Trophoblast cell (in vitro differentiated cells and primary cell): ENCODE measurements around the gene ADTRP.
A peak's percentile ranks its signal among the peaks of the same experiment; 100 is the strongest.

ENCODE experiments used
- DNase-seq, 2 donors: peaks; one replicate each; pipeline ENCODE4 v3.0.0-alpha.2; 2016
- H2AFZ ChIP-seq: 2 replicates; pipeline ENCODE4 v1.6.1; 2013; ENCODE audit warnings: low read length, moderate library complexity, mild to moderate bottlenecking; ENCODE audit not compliant: insufficient read depth, poor library complexity
- H2AK5ac ChIP-seq: 2 replicates; pipeline ENCODE4 v1.6.1; 2013; ENCODE audit warnings: mild to moderate bottlenecking, low read length
- H2BK120ac ChIP-seq: 2 replicates; pipeline ENCODE4 v1.6.1; 2013; ENCODE audit warnings: low read length, mild to moderate bottlenecking, moderate library complexity; ENCODE audit not compliant: insufficient read depth, poor library complexity
- H2BK12ac ChIP-seq: 2 replicates; pipeline ENCODE4 v1.6.1; 2013; ENCODE audit warnings: mild to moderate bottlenecking, low read length, moderate library complexity
- H2BK5ac ChIP-seq: 2 replicates; pipeline ENCODE4 v1.6.1; 2013; ENCODE audit warnings: low read length, low read depth, moderate library complexity, mild to moderate bottlenecking; ENCODE audit not compliant: poor library complexity
- H3K14ac ChIP-seq: 2 replicates; pipeline ENCODE4 v1.6.1; 2013; ENCODE audit warnings: mild to moderate bottlenecking, low read length
- H3K18ac ChIP-seq: 2 replicates; pipeline ENCODE4 v1.6.1; 2013; ENCODE audit warnings: mild to moderate bottlenecking, low read length
- H3K23ac ChIP-seq: 2 replicates; pipeline ENCODE4 v1.6.1; 2013; ENCODE audit warnings: low read length
- H3K27ac ChIP-seq: 2 replicates; pipeline ENCODE4 v1.5.1; 2013; ENCODE audit warnings: low read depth, mild to moderate bottlenecking, inconsistent platforms, low read length, moderate library complexity
- H3K27me3 ChIP-seq: 2 replicates; pipeline ENCODE4 v1.6.1; 2013; ENCODE audit warnings: inconsistent platforms, mild to moderate bottlenecking, low read length, moderate library complexity; ENCODE audit not compliant: insufficient read depth
- H3K36me3 ChIP-seq, 2 experiments: 1 replicate in 1 of 2; 2 replicates in 1 of 2; pipeline ENCODE4 v1.6.1; 2013; ENCODE audit warnings: low read length in 2 of 2, mild to moderate bottlenecking in 2 of 2, moderate library complexity in 1 of 2; ENCODE audit not compliant: insufficient read depth in 2 of 2, control insufficient read depth in 1 of 2
- H3K4ac ChIP-seq: 2 replicates; pipeline ENCODE4 v1.6.1; 2013; ENCODE audit warnings: low read depth, mild to moderate bottlenecking, low read length, moderate library complexity
- H3K4me1 ChIP-seq, 2 experiments: 1 replicate in 1 of 2; 2 replicates in 1 of 2; pipeline ENCODE4 v1.6.1; 2013; ENCODE audit warnings: low read length in 2 of 2, mild to moderate bottlenecking in 2 of 2, moderate library complexity in 1 of 2; ENCODE audit not compliant: insufficient read depth in 2 of 2, control insufficient read depth in 1 of 2
- H3K4me2 ChIP-seq: 2 replicates; pipeline ENCODE4 v1.6.1; 2013; ENCODE audit warnings: inconsistent platforms, mild to moderate bottlenecking, low read length, moderate library complexity
- H3K4me3 ChIP-seq: 2 replicates; pipeline ENCODE4 v1.5.1; 2013; ENCODE audit warnings: mild to moderate bottlenecking, low read depth, low read length, inconsistent platforms
- H3K79me1 ChIP-seq: one replicate; pipeline ENCODE4 v1.6.1; 2013; ENCODE audit warnings: low read length
- H3K79me2 ChIP-seq: 2 replicates; pipeline ENCODE4 v1.6.1; 2013; ENCODE audit warnings: low read length, mild to moderate bottlenecking; ENCODE audit not compliant: control insufficient read depth, insufficient read depth, poor library complexity
- H3K9ac ChIP-seq: 2 replicates; pipeline ENCODE4 v1.6.1; 2013; ENCODE audit warnings: mild to moderate bottlenecking, low read length
- H3K9me3 ChIP-seq: 2 replicates; pipeline ENCODE4 v1.6.1; 2013; ENCODE audit warnings: low read depth, mild to moderate bottlenecking, control low read depth, inconsistent platforms, low read length; ENCODE audit not compliant: insufficient read depth
- H4K12ac ChIP-seq: 2 replicates; pipeline ENCODE4 v1.6.1; 2013; ENCODE audit warnings: low read depth, mild to moderate bottlenecking, low read length, moderate library complexity
- H4K8ac ChIP-seq: 2 replicates; pipeline ENCODE4 v1.6.1; 2013; ENCODE audit warnings: low read depth, mild to moderate bottlenecking, low read length, moderate library complexity
- H4K91ac ChIP-seq: one replicate; pipeline ENCODE4 v1.6.1; 2013; ENCODE audit warnings: low read depth, mild to moderate bottlenecking, low read length, moderate library complexity
- WGBS: extraction: QIAGEN DNeasy Blood & Tissue Kit; methylation state at CpG from one replicate; pipeline ENCODE4 v1.1.7; 2013; ENCODE audit warnings: missing lambda C conversion rate; ENCODE audit not compliant: insufficient read length, insufficient coverage; ENCODE audit errors: extremely low coverage; 5-methylcytosine and 5-hydroxymethylcytosine counted together

Gene ADTRP

GRCh38 chr6:11669696-11670095 lies 108.9 kb downstream of the ADTRP start:
- H4K8ac ChIP-seq = no peak overlapping the region
- no peak overlapping the region for H3K9ac ChIP-seq
- H3K36me3 ChIP-seq = peaks cover 0 to 2% of the 10 kb centered on the region in 2 experiments
- no peaks in the 10 kb centered on the region for H3K27me3 ChIP-seq
- H3K4ac ChIP-seq = no peak overlapping the region
- H2BK5ac ChIP-seq = no peak overlapping the region
- no peaks in the 10 kb centered on the region for H3K79me1 ChIP-seq
- no peak overlapping the region for H2AK5ac ChIP-seq
- H3K18ac ChIP-seq = no peak overlapping the region
- H3K4me2 ChIP-seq = no peak overlapping the region
- H3K4me3 ChIP-seq = no peak overlapping the region
- no peak for DNase-seq
- H3K79me2 ChIP-seq = no peaks in the 10 kb centered on the region
- no peak overlapping the region for H2AFZ ChIP-seq
- no peak overlapping the region for H3K14ac ChIP-seq
- no peak overlapping the region for H4K12ac ChIP-seq
- peaks cover 3% of the 10 kb centered on the region for H3K9me3 ChIP-seq
- H3K27ac ChIP-seq = no peak overlapping the region
- no peaks in the 10 kb centered on the region for H3K4me1 ChIP-seq
- peak overlapping the region; percentile 64 for H2BK12ac ChIP-seq
- H3K23ac ChIP-seq = no peak overlapping the region
- WGBS = no CpG with 5 or more reads among the region's 4 CpGs
- H2BK120ac ChIP-seq = peak overlapping the region; percentile 33
- no peak overlapping the region for H4K91ac ChIP-seq

GRCh38 chr6:11668455-11668854 lies 110.1 kb downstream of the ADTRP start:
- Histone ChIP-seq H2BK120ac (no peak overlapping the region), H3K23ac (no peak overlapping the region), H2AK5ac (no peak overlapping the region), H3K9ac (no peak overlapping the region), H3K14ac (no peak overlapping the region), H4K12ac (no peak overlapping the region), H3K4ac (no peak overlapping the region), H3K79me2 (no peaks in the 10 kb centered on the region), H2BK12ac (peak overlapping the region; percentile 80), H3K9me3 (peaks cover 3% of the 10 kb centered on the region), H3K27ac (no peak overlapping the region), H3K79me1 (peaks cover 2% of the 10 kb centered on the region), H2BK5ac (peak overlapping the region; percentile 49), H4K8ac (peak overlapping the region; percentile 10), H3K36me3 (peaks cover 0 to 2% of the 10 kb centered on the region in 2 experiments), H3K27me3 (no peaks in the 10 kb centered on the region), H3K4me1 (no peaks in the 10 kb centered on the region), H3K4me3 (no peak overlapping the region), H3K4me2 (no peak overlapping the region), H2AFZ (no peak overlapping the region), H4K91ac (peak overlapping the region; percentile 14), H3K18ac (no peak overlapping the region)
- DNase-seq = no peak
- no CpG with 5 or more reads among the region's 4 CpGs for WGBS

- H2BK12ac ChIP-seq = no peak overlapping the region
- DNase-seq = peak in 1 of 2 donors; percentile 26
- H2AFZ ChIP-seq = no peak overlapping the region
- no peak overlapping the region for H2BK5ac ChIP-seq
- H2BK120ac ChIP-seq = no peak overlapping the region
- H2AK5ac ChIP-seq = no peak overlapping the region
- no peaks in the 10 kb centered on the region for H3K79me2 ChIP-seq
- H3K27ac ChIP-seq = no peak overlapping the region
- H3K4me3 ChIP-seq = no peak overlapping the region
- peaks cover 3% of the 10 kb centered on the region for H3K9me3 ChIP-seq
- no peak overlapping the region for H3K9ac ChIP-seq
- H3K4me1 ChIP-seq = no peaks in the 10 kb centered on the region
- H3K23ac ChIP-seq = no peak overlapping the region
- peaks cover 0 to 2% of the 10 kb centered on the region in 2 experiments for H3K36me3 ChIP-seq
- no peak overlapping the region for H4K91ac ChIP-seq
- H3K18ac ChIP-seq = no peak overlapping the region
- H3K79me1 ChIP-seq = peaks cover 2% of the 10 kb centered on the region
- no peaks in the 10 kb centered on the region for H3K27me3 ChIP-seq
- H4K12ac ChIP-seq = no peak overlapping the region
- H3K4ac ChIP-seq = no peak overlapping the region
- no CpG with 5 or more reads among the region's 2 CpGs for WGBS
- no peak overlapping the region for H3K14ac ChIP-seq
- no peak overlapping the region for H3K4me2 ChIP-seq
- no peak overlapping the region for H4K8ac ChIP-seq
These were observed 110.7 kb downstream of the ADTRP start for GRCh38 chr6:11667876-11668275.

GRCh38 chr6:11665604-11666326 lies 112.8 kb downstream of the ADTRP start:
- H3K36me3 ChIP-seq = peaks cover 0 to 2% of the 10 kb centered on the region in 2 experiments
- no peak overlapping the region for H2BK120ac ChIP-seq
- H3K4me3 ChIP-seq = no peak overlapping the region
- no peak overlapping the region for H2BK5ac ChIP-seq
- H3K4me2 ChIP-seq = no peak overlapping the region
- H2BK12ac ChIP-seq = no peak overlapping the region
- no peak overlapping the region for H3K27ac ChIP-seq
- no peaks in the 10 kb centered on the region for H3K79me2 ChIP-seq
- WGBS = no CpG with 5 or more reads among the region's 2 CpGs
- no peak overlapping the region for H4K8ac ChIP-seq
- no peak overlapping the region for H3K18ac ChIP-seq
- no peaks in the 10 kb centered on the region for H3K27me3 ChIP-seq
- H3K9me3 ChIP-seq = peaks cover 3% of the 10 kb centered on the region
- no peak overlapping the region for H4K91ac ChIP-seq
- H3K14ac ChIP-seq = no peak overlapping the region
- no peak overlapping the region for H4K12ac ChIP-seq
- no peak overlapping the region for H2AFZ ChIP-seq
- no peak overlapping the region for H3K9ac ChIP-seq
- no peak for DNase-seq
- H2AK5ac ChIP-seq = no peak overlapping the region
- H3K23ac ChIP-seq = no peak overlapping the region
- H3K4ac ChIP-seq = no peak overlapping the region
- H3K79me1 ChIP-seq = peaks cover 2% of the 10 kb centered on the region
- H3K4me1 ChIP-seq = no peaks in the 10 kb centered on the region
